A673 (cell line): Measurements from ENCODE around the gene PTN.
"Not testable (repeated sequence)": the region's sequence is repeated elsewhere in the genome, so short reads cannot be mapped to it uniquely, and the experiment has no call there.

Experiments
- EZH2 ChIP-seq: fragments of 200-600 bp; sonication (generic); IDR thresholded peaks from 2 replicates; pipeline ENCODE4 v1.6.1; 2017; ENCODE audit warnings: borderline replicate concordance, low read depth, mild to moderate bottlenecking, mixed read lengths, antibody characterized with exemption, low read length; ENCODE audit not compliant: poor library complexity, severe bottlenecking
- TF ChIP-seq, protein P1 (sequence below): fragments of 300-800, 200-600 bp; sonication (generic); conservative IDR thresholded peaks from 2 replicates; pipeline ENCODE4 v1.5.1; 2017; ENCODE audit warnings: low read depth, mild to moderate bottlenecking, antibody characterized with exemption, low read length, moderate library complexity, mixed read lengths

- not testable (repeated sequence) for TF ChIP-seq EZH2
- TF ChIP-seq, protein P1, sequence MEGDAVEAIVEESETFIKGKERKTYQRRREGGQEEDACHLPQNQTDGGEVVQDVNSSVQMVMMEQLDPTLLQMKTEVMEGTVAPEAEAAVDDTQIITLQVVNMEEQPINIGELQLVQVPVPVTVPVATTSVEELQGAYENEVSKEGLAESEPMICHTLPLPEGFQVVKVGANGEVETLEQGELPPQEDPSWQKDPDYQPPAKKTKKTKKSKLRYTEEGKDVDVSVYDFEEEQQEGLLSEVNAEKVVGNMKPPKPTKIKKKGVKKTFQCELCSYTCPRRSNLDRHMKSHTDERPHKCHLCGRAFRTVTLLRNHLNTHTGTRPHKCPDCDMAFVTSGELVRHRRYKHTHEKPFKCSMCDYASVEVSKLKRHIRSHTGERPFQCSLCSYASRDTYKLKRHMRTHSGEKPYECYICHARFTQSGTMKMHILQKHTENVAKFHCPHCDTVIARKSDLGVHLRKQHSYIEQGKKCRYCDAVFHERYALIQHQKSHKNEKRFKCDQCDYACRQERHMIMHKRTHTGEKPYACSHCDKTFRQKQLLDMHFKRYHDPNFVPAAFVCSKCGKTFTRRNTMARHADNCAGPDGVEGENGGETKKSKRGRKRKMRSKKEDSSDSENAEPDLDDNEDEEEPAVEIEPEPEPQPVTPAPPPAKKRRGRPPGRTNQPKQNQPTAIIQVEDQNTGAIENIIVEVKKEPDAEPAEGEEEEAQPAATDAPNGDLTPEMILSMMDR, result not testable (repeated sequence)
Measured at GRCh38 chr7:137239186-137239585, 104.3 kb downstream of the PTN start.
